K562 (cell line): ENCODE data around the gene TNNT2.

ENCODE experiments used
- CHD2 ChIP-seq: IDR thresholded peaks from 2 replicates; pipeline ENCODE4 v1.6.1; 2011; ENCODE audit warnings: low read depth, low read length
- CHD4 ChIP-seq: fragments of 200-600 bp; sonication (generic); IDR thresholded peaks from 3 replicates; pipeline ENCODE4 v1.6.1; 2012; ENCODE audit warnings: low read depth, mild to moderate bottlenecking, mixed read lengths, low read length, inconsistent platforms; ENCODE audit not compliant: insufficient read depth, insufficient replicate concordance, poor library complexity, severe bottlenecking
- CTCF ChIP-seq, 3 experiments: IDR thresholded peaks in 2 of 3; conservative IDR thresholded peaks in 1 of 3; 2 replicates each; pipeline ENCODE4 v1.5.1; 2011 to 2012; ENCODE audit warnings: low read length in 3 of 3, mild to moderate bottlenecking in 3 of 3, control low read depth in 2 of 3, improper control_type of control experiment in 1 of 3, inconsistent platforms in 1 of 3, low read depth in 1 of 3, mixed read lengths in 1 of 3, moderate library complexity in 1 of 3; ENCODE audit not compliant: insufficient read depth in 2 of 3
- ETS1 ChIP-seq: conservative IDR thresholded peaks from 2 replicates; pipeline ENCODE4 v1.6.1; 2011; ENCODE audit warnings: low read depth, mild to moderate bottlenecking, low read length; ENCODE audit not compliant: control insufficient read depth
- FOXO4 ChIP-seq: fragments of 450-650 bp; formaldehyde crosslinking; IDR thresholded peaks from 2 replicates; pipeline ENCODE4 v1.4.0; 2020; ENCODE audit warnings: mild to moderate bottlenecking, moderate library complexity
- HBP1 ChIP-seq: fragments of 450-650 bp; formaldehyde crosslinking; IDR thresholded peaks from 2 replicates; pipeline ENCODE4 v1.4.0; 2022; ENCODE audit warnings: missing genetic modification characterization
- TEAD4 ChIP-seq, 2 experiments: sonication (generic) in 1 of 2; formaldehyde crosslinking in 1 of 2; IDR thresholded peaks; 2 replicates each; pipeline versions ENCODE4 v1.6.1 to v1.8.0; 2012 to 2022; ENCODE audit warnings: borderline replicate concordance in 1 of 2, inconsistent platforms in 1 of 2, low read length in 1 of 2, mild to moderate bottlenecking in 1 of 2, missing genetic modification reagents in 1 of 2
- U2AF2 ChIP-seq: fragments of 200-400 bp; formaldehyde crosslinking; optimal IDR thresholded peaks from 2 replicates; pipeline ENCODE3; 2017; ENCODE audit warnings: low read depth, mild to moderate bottlenecking, low read length
- ZHX1 ChIP-seq: fragments of 150-350 bp; conservative IDR thresholded peaks from 2 replicates; pipeline ENCODE4 v1.6.1; 2014; ENCODE audit warnings: low read length

- no peak for TF ChIP-seq TEAD4 (IDR thresholded peaks at IDR 0.05; ENCODE audit: low read length)
- no peak for TF ChIP-seq TEAD4 (CRISPR knock-in tag; IDR thresholded peaks at IDR 0.05; ENCODE audit: borderline replicate concordance)
- no peak for TF ChIP-seq CHD4
- no peak for TF ChIP-seq U2AF2
- no peak for TF ChIP-seq FOXO4 (CRISPR knock-in tag)
- TF ChIP-seq CTCF (IDR thresholded peaks at IDR 0.05 in 2 of 3, conservative IDR thresholded peaks at IDR 0.05 in 1 of 3; ENCODE audit: insufficient read depth in 2 of 3, low read depth in 1 of 3, low read length in 3 of 3): no peak
- no peak for TF ChIP-seq ETS1
- TF ChIP-seq CHD2: no peak
- TF ChIP-seq ZHX1: no peak
- TF ChIP-seq HBP1 (CRISPR knock-in tag): no peak
Measured at GRCh38 chr1:201319631-201320030, 57.8 kb downstream of the TNNT2 start.
